HG03378 (cell line): ENCODE results near the gene SLC8A3.

Experiments used
- ATAC-seq: cut with Tn5 transposase; IDR thresholded peaks from one replicate; pipeline ENCODE4 v1.9.1; 2021; ENCODE audit warnings: mild to moderate bottlenecking, moderate library complexity; ENCODE audit not compliant: unreplicated experiment

Gene SLC8A3

GRCh38 chr14:70121521-70121920 is 67.2 kb downstream of the SLC8A3 start:
- ATAC-seq: no peak

GRCh38 chr14:70118064-70118463 is 70.7 kb downstream of the SLC8A3 start:
- no peak for ATAC-seq

- ATAC-seq: no peak
Observed at GRCh38 chr14:70116278-70116677, 72.5 kb downstream of the SLC8A3 start.

GRCh38 chr14:70114621-70115156 is 74.1 kb downstream of the SLC8A3 start:
- ATAC-seq: no peak

GRCh38 chr14:70113211-70113610 is 75.5 kb downstream of the SLC8A3 start:
- ATAC-seq: no peak

GRCh38 chr14:70108419-70108818 is 80.3 kb downstream of the SLC8A3 start:
- no peak for ATAC-seq

- no peak for ATAC-seq
Observed at GRCh38 chr14:70107309-70107708, 81.4 kb downstream of the SLC8A3 start.

- no peak for ATAC-seq
Observed at GRCh38 chr14:70100071-70100470, 88.7 kb downstream of the SLC8A3 start.

- ATAC-seq: no peak
Observed at GRCh38 chr14:70098250-70098809, 90.4 kb downstream of the SLC8A3 start.

- no peak for ATAC-seq
Observed at GRCh38 chr14:70097576-70098249, 91.0 kb downstream of the SLC8A3 start.

- ATAC-seq: no peak
Observed at GRCh38 chr14:70096866-70097265, 91.9 kb downstream of the SLC8A3 start.

- no peak for ATAC-seq
Observed at GRCh38 chr14:70094631-70095030, 94.1 kb downstream of the SLC8A3 start.

GRCh38 chr14:70094106-70094505 is 94.6 kb downstream of the SLC8A3 start:
- ATAC-seq: no peak

GRCh38 chr14:70093156-70093555 is 95.6 kb downstream of the SLC8A3 start:
- no peak for ATAC-seq

- ATAC-seq: no peak
Observed at GRCh38 chr14:70087380-70087697, 101.4 kb downstream of the SLC8A3 start.

GRCh38 chr14:70086685-70087379 is 101.9 kb downstream of the SLC8A3 start:
- no peak for ATAC-seq

GRCh38 chr14:70084226-70084625 is 104.5 kb downstream of the SLC8A3 start:
- ATAC-seq: no peak

GRCh38 chr14:70082394-70082793 is 106.4 kb downstream of the SLC8A3 start:
- ATAC-seq: no peak

- no peak for ATAC-seq
Observed at GRCh38 chr14:70080076-70080475, 108.7 kb downstream of the SLC8A3 start.

GRCh38 chr14:70078329-70078728 is 110.4 kb downstream of the SLC8A3 start:
- ATAC-seq: no peak

GRCh38 chr14:70077720-70078119 is 111.0 kb downstream of the SLC8A3 start:
- ATAC-seq: no peak

GRCh38 chr14:70077005-70077404 is 111.7 kb downstream of the SLC8A3 start:
- ATAC-seq: no peak
